HG03064 (cell line): Measurements from ENCODE around the gene OTOG.

Source experiments
- ATAC-seq: cut with Tn5 transposase; IDR thresholded peaks from one replicate; pipeline ENCODE4 v1.9.1; 2021; ENCODE audit warnings: low read depth; ENCODE audit not compliant: unreplicated experiment

Gene OTOG

GRCh38 chr11:17547051-17547577, at the start of gene OTOG:
Gene OTOG (plus strand): TSS chr11:17547259. CDS start chr11:17547373, 114 bp downstream.
- no peak for ATAC-seq

- no peak for ATAC-seq
These were observed 49.0 kb upstream of the OTOG start for GRCh38 chr11:17498058-17498457.

GRCh38 chr11:17498475-17498874, 48.6 kb upstream of the OTOG start:
- no peak for ATAC-seq

- no peak for ATAC-seq
These were observed 46.4 kb upstream of the OTOG start for GRCh38 chr11:17500673-17501072.

- ATAC-seq = no peak
These were observed 44.4 kb upstream of the OTOG start for GRCh38 chr11:17502630-17503029.

GRCh38 chr11:17504330-17505107, 42.5 kb upstream of the OTOG start:
- ATAC-seq = no peak

GRCh38 chr11:17505146-17505545, 41.9 kb upstream of the OTOG start:
- no peak for ATAC-seq

- no peak for ATAC-seq
These were observed 40.7 kb upstream of the OTOG start for GRCh38 chr11:17506314-17506713.

- ATAC-seq = no peak
These were observed 40.1 kb upstream of the OTOG start for GRCh38 chr11:17506942-17507341.

GRCh38 chr11:17507773-17508172, 39.3 kb upstream of the OTOG start:
- ATAC-seq = no peak

- ATAC-seq = no peak
These were observed 38.8 kb upstream of the OTOG start for GRCh38 chr11:17508306-17508705.

GRCh38 chr11:17508791-17509190, 38.3 kb upstream of the OTOG start:
- no peak for ATAC-seq

GRCh38 chr11:17510507-17511206, 36.4 kb upstream of the OTOG start:
- ATAC-seq = no peak

GRCh38 chr11:17511571-17511970, 35.5 kb upstream of the OTOG start:
- no peak for ATAC-seq

- ATAC-seq = no peak
These were observed 35.0 kb upstream of the OTOG start for GRCh38 chr11:17512101-17512500.

- ATAC-seq = no peak
These were observed 33.2 kb upstream of the OTOG start for GRCh38 chr11:17513853-17514252.

- no peak for ATAC-seq
These were observed 32.6 kb upstream of the OTOG start for GRCh38 chr11:17514476-17514875.

GRCh38 chr11:17515443-17516176, 31.4 kb upstream of the OTOG start:
- no peak for ATAC-seq

- no peak for ATAC-seq
These were observed 30.4 kb upstream of the OTOG start for GRCh38 chr11:17516551-17517150.

- no peak for ATAC-seq
These were observed 29.9 kb upstream of the OTOG start for GRCh38 chr11:17517186-17517585.

GRCh38 chr11:17518366-17518765, 28.7 kb upstream of the OTOG start:
- no peak for ATAC-seq
